Suprapubic skin (tissue), 4 donors: ENCODE data around the gene RPS6KA3. TPM values are rescaled to one million over a fixed set of nuclear protein-coding genes. Genes with fewer than 3 reads are reported as not detected.
"Not testable (repeated sequence)": the region's sequence is repeated elsewhere in the genome, so short reads cannot be mapped to it uniquely, and the experiment has no call there.

Experiments used
- DNase-seq, 2 donors: peaks; one replicate each; pipeline ENCODE4 v3.0.0-alpha.2; 2019; ENCODE audit warnings: low spot score in 2 of 2
- H3K27ac ChIP-seq: fragments of 200-600 bp; sonication (generic); one replicate; pipeline ENCODE4 v1.5.1; 2019
- H3K27me3 ChIP-seq: fragments of 200-600 bp; sonication (generic); one replicate; pipeline ENCODE4 v1.5.1; 2019
- H3K36me3 ChIP-seq: fragments of 200-600 bp; sonication (generic); one replicate; pipeline ENCODE4 v1.5.1; 2019
- H3K4me1 ChIP-seq: fragments of 200-600 bp; sonication (generic); one replicate; pipeline ENCODE4 v1.5.1; 2019
- H3K4me3 ChIP-seq: fragments of 200-600 bp; sonication (generic); one replicate; pipeline ENCODE4 v1.5.1; 2019; ENCODE audit warnings: mild to moderate bottlenecking
- H3K9me3 ChIP-seq: fragments of 200-600 bp; sonication (generic); one replicate; pipeline ENCODE4 v1.5.1; 2019
- CTCF ChIP-seq, 2 donors: fragments of 200-600 bp in 1 of 2; fragments of 450-650 bp in 1 of 2; sonication (generic) in 1 of 2; IDR thresholded peaks; one replicate each; pipeline ENCODE4 v1.5.1; 2016 to 2019; ENCODE audit warnings: antibody characterized with exemption in 2 of 2, mild to moderate bottlenecking in 1 of 2, moderate library complexity in 1 of 2
- EP300 ChIP-seq: sonication (generic); formaldehyde crosslinking; IDR thresholded peaks from one replicate; pipeline ENCODE4 v1.6.1; 2017; ENCODE audit warnings: antibody characterized with exemption
- POLR2A ChIP-seq, 2 donors: fragments of 450-650 bp; IDR thresholded peaks; one replicate each; pipeline ENCODE4 v1.6.1; 2017; ENCODE audit warnings: antibody characterized with exemption in 2 of 2, mild to moderate bottlenecking in 2 of 2, moderate library complexity in 2 of 2
- POLR2AphosphoS5 ChIP-seq, 3 donors: sonication (generic); formaldehyde crosslinking; IDR thresholded peaks; one replicate each; pipeline ENCODE4 v1.6.1; 2017; ENCODE audit warnings: antibody characterized with exemption in 3 of 3
- WGBS: methylation state at CpG from one replicate; pipeline ENCODE4 v1.1.5; 2018; 5-methylcytosine and 5-hydroxymethylcytosine counted together
- total RNA-seq, 4 donors: library from RNA; depleted of rRNA; stranded (reverse); fragments of >200 nt; gene quantifications; one replicate each; pipeline ENCODE4 v1.1.0, GENCODE V29; 2016

RPS6KA3 gene
- total RNA-seq, 4 donors from 2014 or later, result 27.2 to 36.0 (median 32.2) TPM

GRCh38 chrX:20130357-20130756 lies 136.4 kb downstream of the RPS6KA3 start:
- peaks cover 6% of the 10 kb centered on the region for H3K4me1 ChIP-seq
- DNase-seq, result no peak
- H3K36me3 ChIP-seq, result peaks cover 18% of the 10 kb centered on the region
- no peaks in the 10 kb centered on the region for H3K9me3 ChIP-seq
- WGBS, result 97% methylated on average over 1 of the region's 1 CpG
- no peak overlapping the region for H3K27ac ChIP-seq
- H3K4me3 ChIP-seq, result no peak overlapping the region
- no peaks in the 10 kb centered on the region for H3K27me3 ChIP-seq
- TF ChIP-seq CTCF (IDR thresholded peaks at IDR 0.05), result no peak
- no peak for TF ChIP-seq POLR2AphosphoS5 (IDR thresholded peaks at IDR 0.05)
- no peak for TF ChIP-seq EP300
- no peak for TF ChIP-seq POLR2A (IDR thresholded peaks at IDR 0.05)

GRCh38 chrX:20129547-20129946 lies 137.2 kb downstream of the RPS6KA3 start:
- Histone ChIP-seq H3K36me3 (peaks cover 18% of the 10 kb centered on the region), H3K4me3 (no peak overlapping the region), H3K4me1 (peaks cover 6% of the 10 kb centered on the region), H3K27ac (no peak overlapping the region), H3K27me3 (no peaks in the 10 kb centered on the region), H3K9me3 (no peaks in the 10 kb centered on the region)
- no peak for DNase-seq
- TF ChIP-seq POLR2AphosphoS5 (IDR thresholded peaks at IDR 0.05) (no peak), POLR2A (IDR thresholded peaks at IDR 0.05) (no peak), CTCF (IDR thresholded peaks at IDR 0.05) (no peak), EP300 (no peak)
- 91% methylated on average over 1 of the region's 1 CpG for WGBS

- no peak for TF ChIP-seq POLR2A (IDR thresholded peaks at IDR 0.05)
- no peak for TF ChIP-seq EP300
- no peak for TF ChIP-seq CTCF (IDR thresholded peaks at IDR 0.05)
- no peak for TF ChIP-seq POLR2AphosphoS5 (IDR thresholded peaks at IDR 0.05)
- no peak overlapping the region for H3K27ac ChIP-seq
- WGBS, result 55% methylated on average over 4 of the region's 4 CpGs
- peaks cover 6% of the 10 kb centered on the region for H3K4me1 ChIP-seq
- no peaks in the 10 kb centered on the region for H3K27me3 ChIP-seq
- no peak overlapping the region for H3K4me3 ChIP-seq
- H3K36me3 ChIP-seq, result peaks cover 18% of the 10 kb centered on the region
- DNase-seq, result no peak
- H3K9me3 ChIP-seq, result no peaks in the 10 kb centered on the region
Measured at GRCh38 chrX:20128670-20129069, 138.0 kb downstream of the RPS6KA3 start.

- not testable (repeated sequence) for DNase-seq, H3K4me3 ChIP-seq, H3K9me3 ChIP-seq, H3K27me3 ChIP-seq, H3K27ac ChIP-seq, H3K4me1 ChIP-seq
- peaks cover 18% of the 10 kb centered on the region for H3K36me3 ChIP-seq
- WGBS, result 6% methylated on average over 3 of the region's 3 CpGs
Measured at GRCh38 chrX:20127440-20127839, 139.3 kb downstream of the RPS6KA3 start.

GRCh38 chrX:20126833-20127232 lies 139.9 kb downstream of the RPS6KA3 start:
- H3K36me3 ChIP-seq, result peaks cover 18% of the 10 kb centered on the region
- 56% methylated on average over 1 of the region's 1 CpG for WGBS
- not testable (repeated sequence) for H3K4me3 ChIP-seq, H3K4me1 ChIP-seq, H3K27ac ChIP-seq, H3K27me3 ChIP-seq, DNase-seq, H3K9me3 ChIP-seq

GRCh38 chrX:20124964-20125363 lies 141.7 kb downstream of the RPS6KA3 start:
- peaks cover 6% of the 10 kb centered on the region for H3K4me1 ChIP-seq
- H3K27me3 ChIP-seq, result no peaks in the 10 kb centered on the region
- H3K9me3 ChIP-seq, result no peaks in the 10 kb centered on the region
- no peak overlapping the region for H3K4me3 ChIP-seq
- peaks cover 5% of the 10 kb centered on the region for H3K36me3 ChIP-seq
- DNase-seq, result no peak
- H3K27ac ChIP-seq, result no peak overlapping the region
- TF ChIP-seq POLR2AphosphoS5 (IDR thresholded peaks at IDR 0.05) (no peak), EP300 (no peak), CTCF (IDR thresholded peaks at IDR 0.05) (no peak), POLR2A (IDR thresholded peaks at IDR 0.05) (no peak)
